Mesendoderm (in vitro differentiated cells): ENCODE results near the gene PLB1.

Experiments
- DNase-seq: peaks from one replicate; pipeline ENCODE4 v3.0.0; 2013
- H2AK5ac ChIP-seq: 2 replicates; pipeline ENCODE4 v1.6.1; 2013; ENCODE audit warnings: low read length, inconsistent platforms
- H2BK120ac ChIP-seq: 2 replicates; pipeline ENCODE4 v1.6.1; 2013; ENCODE audit warnings: low read depth, mild to moderate bottlenecking, low read length, moderate library complexity, mixed read lengths
- H2BK15ac ChIP-seq: replicated peaks from 2 replicates; pipeline ENCODE4 v1.6.1; 2013; ENCODE audit warnings: low read depth, mild to moderate bottlenecking, moderate library complexity
- H2BK5ac ChIP-seq: 2 replicates; pipeline ENCODE4 v1.6.1; 2013; ENCODE audit warnings: low read length, inconsistent platforms
- H3K18ac ChIP-seq: 2 replicates; pipeline ENCODE4 v1.6.1; 2013; ENCODE audit warnings: mild to moderate bottlenecking, low read length, mixed read lengths
- H3K23ac ChIP-seq: one replicate; pipeline ENCODE4 v1.6.1; 2013; ENCODE audit warnings: low read length
- H3K27ac ChIP-seq: 2 replicates; pipeline ENCODE4 v1.5.1; 2013; ENCODE audit warnings: low read depth, mild to moderate bottlenecking, inconsistent platforms, low read length, moderate library complexity
- H3K27me3 ChIP-seq: 2 replicates; pipeline ENCODE4 v1.6.1; 2013; ENCODE audit warnings: low read length, control low read depth, mild to moderate bottlenecking, inconsistent platforms; ENCODE audit not compliant: insufficient read depth, poor library complexity
- H3K36me3 ChIP-seq: 2 replicates; pipeline ENCODE4 v1.6.1; 2013; ENCODE audit warnings: low read length, inconsistent platforms; ENCODE audit not compliant: control insufficient read depth, insufficient read depth
- H3K4ac ChIP-seq: one replicate; pipeline ENCODE4 v1.6.1; 2013; ENCODE audit warnings: low read depth, mild to moderate bottlenecking, low read length, moderate library complexity
- H3K4me1 ChIP-seq: 2 replicates; pipeline ENCODE4 v1.6.1; 2013; ENCODE audit warnings: low read depth, low read length, inconsistent platforms; ENCODE audit not compliant: control insufficient read depth
- H3K4me2 ChIP-seq: 2 replicates; pipeline ENCODE4 v1.6.1; 2013; ENCODE audit warnings: low read length
- H3K4me3 ChIP-seq: 2 replicates; pipeline ENCODE4 v1.5.1; 2013; ENCODE audit warnings: mild to moderate bottlenecking, low read length
- H3K56ac ChIP-seq: one replicate; pipeline ENCODE4 v1.6.1; 2013; ENCODE audit warnings: low read length
- H3K79me1 ChIP-seq: 2 replicates; pipeline ENCODE4 v1.6.1; 2013; ENCODE audit warnings: low read length, inconsistent platforms
- H3K79me2 ChIP-seq: 2 replicates; pipeline ENCODE4 v1.6.1; 2013; ENCODE audit warnings: mild to moderate bottlenecking, low read length; ENCODE audit not compliant: control insufficient read depth, insufficient read depth
- H3K9ac ChIP-seq: 2 replicates; pipeline ENCODE4 v1.6.1; 2013; ENCODE audit warnings: low read length, inconsistent platforms
- H4K5ac ChIP-seq: one replicate; pipeline ENCODE4 v1.6.1; 2013; ENCODE audit warnings: low read length
- H4K8ac ChIP-seq: one replicate; pipeline ENCODE4 v1.6.1; 2013; ENCODE audit warnings: low read depth, mild to moderate bottlenecking, control low read depth, low read length, moderate library complexity
- WGBS: extraction: QIAGEN DNeasy Blood & Tissue Kit; methylation state at CpG from one replicate; pipeline ENCODE4 v1.1.7; 2013; ENCODE audit warnings: low lambda C conversion rate, missing lambda C conversion rate; ENCODE audit not compliant: insufficient coverage; ENCODE audit errors: extremely low coverage; 5-methylcytosine and 5-hydroxymethylcytosine counted together

Gene PLB1

DNA sequence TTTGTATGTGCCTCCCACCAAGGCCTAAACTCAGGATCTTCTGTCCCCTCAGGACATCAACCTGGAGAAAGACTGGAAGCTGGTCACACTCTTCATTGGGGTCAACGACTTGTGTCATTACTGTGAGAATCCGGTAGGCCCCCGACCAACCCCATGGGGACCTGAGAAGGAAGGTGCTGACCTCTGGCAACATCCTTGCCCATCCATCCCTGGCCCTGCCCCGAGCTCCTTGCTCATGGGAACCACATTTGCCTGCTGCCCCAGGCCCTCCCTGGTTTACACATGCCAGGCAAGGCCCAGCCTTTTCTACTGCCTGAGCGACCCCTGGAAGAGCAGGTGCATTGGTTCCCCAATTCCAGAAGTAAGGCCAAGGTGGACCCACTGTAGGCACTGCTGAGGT is 130.5 kb downstream of the PLB1 start:
- H3K4me2 ChIP-seq: no peak overlapping the region
- no peak overlapping the region for H3K9ac ChIP-seq
- no peak overlapping the region for H3K27ac ChIP-seq
- no peak overlapping the region for H2BK120ac ChIP-seq
- no peak for DNase-seq
- no peak overlapping the region for H2BK5ac ChIP-seq
- H3K56ac ChIP-seq: no peak overlapping the region
- H3K4ac ChIP-seq: no peak overlapping the region
- whole genome bisulfite sequencing: no CpG with 5 or more reads among the region's 5 CpGs
- H3K27me3 ChIP-seq: no peaks in the 10 kb centered on the region
- no peak overlapping the region for H4K5ac ChIP-seq
- no peak overlapping the region for H4K8ac ChIP-seq
- peaks cover 4% of the 10 kb centered on the region for H3K4me1 ChIP-seq
- no peak overlapping the region for H2BK15ac ChIP-seq
- H3K79me2 ChIP-seq: no peaks in the 10 kb centered on the region
- H2AK5ac ChIP-seq: no peak overlapping the region
- no peaks in the 10 kb centered on the region for H3K36me3 ChIP-seq
- H3K79me1 ChIP-seq: no peaks in the 10 kb centered on the region
- H3K23ac ChIP-seq: no peak overlapping the region
- no peak overlapping the region for H3K18ac ChIP-seq
- H3K4me3 ChIP-seq: no peak overlapping the region

DNA sequence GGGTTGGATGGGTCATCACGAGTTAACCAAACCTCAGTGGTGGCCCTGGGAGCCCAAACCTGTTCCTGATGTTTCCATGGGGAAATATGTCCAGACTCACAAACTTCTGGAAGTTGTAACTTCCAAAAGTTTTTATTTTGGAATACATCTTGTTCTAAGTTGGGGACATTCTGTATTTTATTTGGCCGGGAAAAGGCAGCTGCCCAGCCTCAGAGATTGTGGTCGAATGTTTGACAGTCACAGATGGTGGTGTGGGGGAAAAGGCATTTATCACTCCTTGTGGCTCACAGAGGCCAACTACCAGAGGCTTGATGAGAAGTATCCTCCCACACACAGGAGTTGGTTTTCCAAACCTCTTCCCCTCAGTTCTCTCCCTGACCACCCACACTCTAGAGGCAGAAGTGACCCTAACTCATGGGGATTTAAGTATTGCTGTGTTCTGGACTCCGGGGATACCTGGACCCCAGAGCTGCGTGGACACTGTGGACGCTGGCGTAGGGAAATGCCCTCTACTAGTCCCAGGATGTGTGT is 131.1 kb downstream of the PLB1 start:
- H4K8ac ChIP-seq: no peak overlapping the region
- no peak overlapping the region for H3K18ac ChIP-seq
- H3K4me2 ChIP-seq: no peak overlapping the region
- no CpG with 5 or more reads among the region's 7 CpGs for WGBS
- H3K79me2 ChIP-seq: no peaks in the 10 kb centered on the region
- H2AK5ac ChIP-seq: no peak overlapping the region
- no peak overlapping the region for H2BK15ac ChIP-seq
- H3K27ac ChIP-seq: no peak overlapping the region
- no peaks in the 10 kb centered on the region for H3K27me3 ChIP-seq
- no peak overlapping the region for H3K4ac ChIP-seq
- no peak overlapping the region for H2BK5ac ChIP-seq
- H3K56ac ChIP-seq: no peak overlapping the region
- no peak overlapping the region for H3K23ac ChIP-seq
- no peak overlapping the region for H3K9ac ChIP-seq
- no peaks in the 10 kb centered on the region for H3K79me1 ChIP-seq
- H3K4me3 ChIP-seq: no peak overlapping the region
- no peak overlapping the region for H4K5ac ChIP-seq
- peaks cover 4% of the 10 kb centered on the region for H3K4me1 ChIP-seq
- no peak for DNase-seq
- H2BK120ac ChIP-seq: no peak overlapping the region
- H3K36me3 ChIP-seq: no peaks in the 10 kb centered on the region

DNA sequence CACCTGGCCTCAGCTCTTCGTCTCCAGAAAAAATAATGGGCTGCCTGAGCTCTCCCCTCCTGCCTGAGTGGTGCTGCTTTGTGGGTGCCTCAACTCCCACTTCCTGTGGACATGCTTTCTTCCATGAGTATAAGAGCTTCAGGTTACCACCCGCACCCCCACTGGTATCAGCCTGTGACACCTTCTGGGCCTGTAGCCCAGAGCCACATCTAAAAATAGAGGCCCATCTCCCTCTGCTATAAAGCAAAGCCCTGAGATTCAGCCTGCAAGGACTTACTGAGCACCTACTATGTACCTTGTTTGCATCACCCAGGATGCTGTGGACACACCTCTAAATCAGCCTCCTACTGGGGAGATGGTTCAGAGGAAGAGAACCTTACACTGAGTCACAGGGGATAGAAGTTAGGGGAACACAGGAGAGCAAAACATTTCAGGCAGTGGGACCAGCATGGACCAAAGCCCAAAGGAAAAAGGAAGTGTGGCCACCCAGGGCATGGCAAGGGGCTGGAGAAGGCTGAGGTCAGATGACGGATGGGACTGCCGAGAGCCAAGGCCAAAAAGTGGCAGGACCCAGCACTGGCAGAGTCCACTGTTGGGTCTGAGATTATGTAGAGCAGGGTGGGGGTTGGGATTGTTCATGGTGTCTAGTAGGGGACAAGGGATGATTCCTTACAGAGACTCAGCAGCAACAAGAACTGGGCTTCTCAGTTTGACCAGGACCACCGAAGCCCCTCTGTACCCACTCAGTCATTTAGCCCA is 132.0 kb downstream of the PLB1 start:
- no peak overlapping the region for H3K18ac ChIP-seq
- H2AK5ac ChIP-seq: no peak overlapping the region
- H3K23ac ChIP-seq: no peak overlapping the region
- H2BK5ac ChIP-seq: no peak overlapping the region
- H3K36me3 ChIP-seq: no peaks in the 10 kb centered on the region
- no peaks in the 10 kb centered on the region for H3K27me3 ChIP-seq
- H3K4ac ChIP-seq: no peak overlapping the region
- no peak overlapping the region for H3K4me2 ChIP-seq
- no peak for DNase-seq
- no peak overlapping the region for H3K56ac ChIP-seq
- H3K79me2 ChIP-seq: no peaks in the 10 kb centered on the region
- H3K4me1 ChIP-seq: peaks cover 4% of the 10 kb centered on the region
- H2BK120ac ChIP-seq: no peak overlapping the region
- no peak overlapping the region for H3K9ac ChIP-seq
- WGBS: no CpG with 5 or more reads among the region's 5 CpGs
- H2BK15ac ChIP-seq: no peak overlapping the region
- no peak overlapping the region for H4K5ac ChIP-seq
- H3K4me3 ChIP-seq: no peak overlapping the region
- H4K8ac ChIP-seq: no peak overlapping the region
- H3K79me1 ChIP-seq: no peaks in the 10 kb centered on the region
- no peak overlapping the region for H3K27ac ChIP-seq

DNA sequence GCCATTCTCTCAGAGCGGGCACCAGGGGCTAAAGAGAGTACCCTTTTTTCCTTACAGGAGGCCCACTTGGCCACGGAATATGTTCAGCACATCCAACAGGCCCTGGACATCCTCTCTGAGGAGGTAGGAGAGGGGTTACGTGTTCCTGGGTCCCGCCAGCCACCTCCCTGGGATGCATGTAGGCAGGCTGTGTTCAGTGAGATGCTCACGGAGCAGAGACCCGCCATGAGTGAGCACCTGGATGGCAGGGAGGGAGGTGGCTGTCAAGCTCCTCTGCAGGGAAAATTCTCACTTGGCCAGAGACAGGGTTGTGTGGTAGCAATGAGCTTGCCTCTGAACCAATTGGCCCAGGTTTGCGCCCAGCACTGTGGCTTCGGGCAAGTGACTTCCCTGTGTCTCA is 132.6 kb downstream of the PLB1 start:
- Histone ChIP-seq H2BK15ac (no peak overlapping the region), H3K56ac (no peak overlapping the region), H3K18ac (no peak overlapping the region), H4K5ac (no peak overlapping the region), H3K4ac (no peak overlapping the region), H3K23ac (no peak overlapping the region), H2BK120ac (no peak overlapping the region), H3K9ac (no peak overlapping the region), H3K79me1 (no peaks in the 10 kb centered on the region), H3K36me3 (no peaks in the 10 kb centered on the region), H4K8ac (no peak overlapping the region), H3K4me1 (peaks cover 4% of the 10 kb centered on the region), H2BK5ac (no peak overlapping the region), H3K27ac (no peak overlapping the region), H3K79me2 (no peaks in the 10 kb centered on the region), H3K27me3 (no peaks in the 10 kb centered on the region), H2AK5ac (no peak overlapping the region), H3K4me2 (no peak overlapping the region), H3K4me3 (no peak overlapping the region)
- WGBS: no CpG with 5 or more reads among the region's 8 CpGs
- no peak for DNase-seq

DNA sequence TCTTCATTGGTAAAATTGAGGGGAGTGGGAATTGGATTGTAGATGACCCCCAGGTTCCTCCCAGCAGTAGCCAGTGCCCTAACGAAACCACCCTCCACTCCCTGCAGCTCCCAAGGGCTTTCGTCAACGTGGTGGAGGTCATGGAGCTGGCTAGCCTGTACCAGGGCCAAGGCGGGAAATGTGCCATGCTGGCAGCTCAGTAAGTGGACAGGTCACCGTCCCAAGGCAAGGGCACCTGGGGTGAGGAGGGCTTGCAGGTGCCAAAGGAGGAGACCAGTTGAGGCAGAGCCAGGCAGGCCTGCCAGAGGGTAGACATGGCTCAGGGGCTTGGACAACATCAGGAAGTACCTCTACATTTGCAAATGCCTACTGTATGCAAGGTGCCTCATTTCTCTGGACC is 133.1 kb downstream of the PLB1 start:
- Histone ChIP-seq H3K56ac (no peak overlapping the region), H3K4ac (no peak overlapping the region), H3K4me3 (no peak overlapping the region), H4K8ac (no peak overlapping the region), H3K4me1 (peaks cover 4% of the 10 kb centered on the region), H3K79me2 (no peaks in the 10 kb centered on the region), H2AK5ac (no peak overlapping the region), H3K4me2 (no peak overlapping the region), H3K27me3 (no peaks in the 10 kb centered on the region), H3K79me1 (no peaks in the 10 kb centered on the region), H3K36me3 (no peaks in the 10 kb centered on the region), H3K23ac (no peak overlapping the region), H2BK15ac (no peak overlapping the region), H3K18ac (no peak overlapping the region), H2BK120ac (no peak overlapping the region), H3K27ac (no peak overlapping the region), H2BK5ac (no peak overlapping the region), H4K5ac (no peak overlapping the region), H3K9ac (no peak overlapping the region)
- WGBS: no CpG with 5 or more reads among the region's 5 CpGs
- DNase-seq: no peak

DNA sequence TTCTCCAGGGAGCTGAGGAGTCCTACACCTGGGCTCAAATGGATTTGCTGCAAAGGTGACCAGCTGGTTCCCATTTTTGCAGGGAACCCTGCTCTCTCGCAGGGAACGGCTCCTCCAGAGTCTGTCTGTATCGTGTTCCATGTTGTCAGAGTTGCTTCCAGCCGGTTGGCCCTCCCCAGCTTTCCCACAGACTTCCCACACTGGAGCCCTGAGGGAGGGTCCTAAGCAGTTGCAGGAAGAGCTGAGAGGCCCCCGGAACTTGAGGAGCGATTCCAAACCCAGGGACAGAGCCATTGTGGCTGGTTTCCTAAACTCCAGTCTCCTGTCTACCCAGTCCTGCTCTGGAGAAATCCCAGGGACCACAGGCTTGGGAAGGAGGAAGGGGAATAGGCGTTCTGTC is 134.1 kb downstream of the PLB1 start:
- no CpG with 5 or more reads among the region's 7 CpGs for WGBS

More for the DNA sequence above, 134.1 kb downstream of the PLB1 start:
- Histone ChIP-seq H4K8ac (no peak overlapping the region), H3K79me1 (no peaks in the 10 kb centered on the region), H4K5ac (no peak overlapping the region), H2BK120ac (no peak overlapping the region), H3K9ac (no peak overlapping the region), H3K56ac (no peak overlapping the region), H3K4me1 (peaks cover 4% of the 10 kb centered on the region), H3K18ac (no peak overlapping the region), H3K4me2 (no peak overlapping the region), H2BK15ac (no peak overlapping the region), H2AK5ac (no peak overlapping the region), H3K4ac (no peak overlapping the region), H3K27me3 (no peaks in the 10 kb centered on the region), H2BK5ac (no peak overlapping the region), H3K23ac (no peak overlapping the region), H3K79me2 (no peaks in the 10 kb centered on the region), H3K36me3 (no peaks in the 10 kb centered on the region), H3K4me3 (no peak overlapping the region), H3K27ac (no peak overlapping the region)
- DNase-seq: no peak
